ENCODE data around the gene COL19A1.

DNA sequence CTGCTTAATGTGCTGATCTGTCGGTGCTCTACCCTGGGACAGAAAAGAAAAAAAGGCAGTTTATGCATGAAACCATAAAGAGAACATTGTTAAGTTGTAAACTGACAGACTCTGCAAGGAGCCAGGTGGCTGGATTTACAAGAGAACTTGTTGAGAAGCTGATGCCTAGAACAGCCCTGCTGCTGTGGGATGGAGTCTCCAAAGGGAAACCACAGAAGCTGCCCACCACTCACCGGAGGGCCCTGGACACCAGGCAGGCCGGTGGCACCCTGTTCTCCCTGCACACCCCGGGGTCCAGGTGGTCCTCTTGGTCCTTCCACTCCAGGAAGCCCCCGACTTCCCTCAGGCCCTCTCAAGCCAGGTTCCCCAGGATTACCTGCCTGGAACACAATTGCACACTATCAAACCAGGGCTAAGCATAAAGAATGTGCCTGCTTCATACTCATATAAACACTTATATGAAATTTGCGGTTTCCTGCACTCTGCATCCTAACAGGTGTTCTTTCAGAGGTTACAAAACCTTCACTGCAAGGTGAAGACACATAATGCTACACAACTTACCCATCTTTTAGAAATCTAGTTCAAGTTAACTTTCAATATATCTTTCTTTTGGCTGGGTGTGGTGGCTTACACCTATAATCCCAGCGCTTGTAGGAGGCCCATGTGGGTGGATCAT lies 368.3 kb downstream of the COL19A1 start:
- TF ChIP-seq, protein P1, sequence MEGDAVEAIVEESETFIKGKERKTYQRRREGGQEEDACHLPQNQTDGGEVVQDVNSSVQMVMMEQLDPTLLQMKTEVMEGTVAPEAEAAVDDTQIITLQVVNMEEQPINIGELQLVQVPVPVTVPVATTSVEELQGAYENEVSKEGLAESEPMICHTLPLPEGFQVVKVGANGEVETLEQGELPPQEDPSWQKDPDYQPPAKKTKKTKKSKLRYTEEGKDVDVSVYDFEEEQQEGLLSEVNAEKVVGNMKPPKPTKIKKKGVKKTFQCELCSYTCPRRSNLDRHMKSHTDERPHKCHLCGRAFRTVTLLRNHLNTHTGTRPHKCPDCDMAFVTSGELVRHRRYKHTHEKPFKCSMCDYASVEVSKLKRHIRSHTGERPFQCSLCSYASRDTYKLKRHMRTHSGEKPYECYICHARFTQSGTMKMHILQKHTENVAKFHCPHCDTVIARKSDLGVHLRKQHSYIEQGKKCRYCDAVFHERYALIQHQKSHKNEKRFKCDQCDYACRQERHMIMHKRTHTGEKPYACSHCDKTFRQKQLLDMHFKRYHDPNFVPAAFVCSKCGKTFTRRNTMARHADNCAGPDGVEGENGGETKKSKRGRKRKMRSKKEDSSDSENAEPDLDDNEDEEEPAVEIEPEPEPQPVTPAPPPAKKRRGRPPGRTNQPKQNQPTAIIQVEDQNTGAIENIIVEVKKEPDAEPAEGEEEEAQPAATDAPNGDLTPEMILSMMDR (IDR thresholded peaks at IDR 0.05) = no peak
- TF ChIP-seq POLR2A (IDR thresholded peaks at IDR 0.05) = no peak
